Esophagus muscularis mucosa (tissue), 4 donors: ENCODE data around the gene CCM2. TPM values are rescaled to one million over a fixed set of nuclear protein-coding genes. Genes with fewer than 3 reads are reported as not detected.
A peak's percentile ranks its signal among the peaks of the same experiment; 100 is the strongest.

ENCODE experiments used
- DNase-seq: peaks from one replicate; pipeline ENCODE4 v3.0.0-alpha.2; 2017; ENCODE audit errors: extremely low spot score
- H3K27ac ChIP-seq, 4 donors: fragments of 200-600 bp; sonication (generic); replicated peaks in 1 of 4; 1 replicate in 3 of 4; 2 replicates in 1 of 4; pipeline ENCODE4 v1.5.1; 2016 to 2019; ENCODE audit warnings: mild to moderate bottlenecking in 1 of 4
- H3K27me3 ChIP-seq, 4 donors: fragments of 200-600 bp; sonication (generic); one replicate each; pipeline versions ENCODE4 v1.5.1 to v1.6.0; 2016 to 2019
- H3K36me3 ChIP-seq, 4 donors: fragments of 200-600 bp; sonication (generic); one replicate each; pipeline ENCODE4 v1.5.1; 2016 to 2019
- H3K4me1 ChIP-seq, 4 donors: fragments of 200-600 bp; sonication (generic); one replicate each; pipeline ENCODE4 v1.5.1; 2016 to 2019
- H3K4me3 ChIP-seq, 4 donors: fragments of 200-600 bp; sonication (generic); 1 replicate in 2 of 4; 2 replicates in 2 of 4; pipeline ENCODE4 v1.5.1; 2016 to 2019; ENCODE audit warnings: mild to moderate bottlenecking in 4 of 4, moderate library complexity in 1 of 4
- H3K9me3 ChIP-seq, 4 donors: fragments of 200-600 bp; sonication (generic); 1 replicate in 3 of 4; 2 replicates in 1 of 4; pipeline ENCODE4 v1.5.1; 2016 to 2019
- CTCF ChIP-seq, 3 experiments: fragments of 200-600 bp in 2 of 3; fragments of 450-650 bp in 1 of 3; sonication (generic) in 2 of 3; IDR thresholded peaks; one replicate each; pipeline ENCODE4 v1.5.1; 2017 to 2019; ENCODE audit warnings: antibody characterized with exemption in 3 of 3, mild to moderate bottlenecking in 2 of 3, moderate library complexity in 1 of 3
- EP300 ChIP-seq: sonication (generic); formaldehyde crosslinking; IDR thresholded peaks from one replicate; pipeline ENCODE4 v1.6.1; 2017; ENCODE audit warnings: antibody characterized with exemption
- POLR2A ChIP-seq: fragments of 450-650 bp; IDR thresholded peaks from one replicate; pipeline ENCODE4 v1.6.1; 2017; ENCODE audit warnings: antibody characterized with exemption, moderate library complexity, mild to moderate bottlenecking, low read depth
- POLR2AphosphoS5 ChIP-seq, 2 donors: sonication (generic); formaldehyde crosslinking; IDR thresholded peaks; one replicate each; pipeline ENCODE4 v1.6.1; 2017; ENCODE audit warnings: antibody characterized with exemption in 2 of 2
- WGBS: methylation state at CpG from one replicate; pipeline ENCODE4 v1.1.5; 2018; 5-methylcytosine and 5-hydroxymethylcytosine counted together
- intact Hi-C: fragments of 100-400 bp; cut with DNase I; formaldehyde crosslinking; loops from one replicate; pipeline ENCODE4 v1.15.1; 2023
- total RNA-seq, 4 donors: library from RNA; depleted of rRNA; stranded (reverse); fragments of >200 nt; gene quantifications; one replicate each; pipeline versions ENCODE4 v1.1.0 to v1.2.1, GENCODE V29; 2016

The CCM2 gene
- total RNA-seq, 4 donors from 2014 or later, result 40.3 to 61.7 (median 49.4) TPM

GRCh38 chr7:44982535-44982923 lies 17.5 kb upstream of the CCM2 start:
- Histone ChIP-seq H3K36me3 (peaks cover 24 to 59% (median 41%) of the 10 kb centered on the region in 4 donors), H3K27me3 (no peaks in the 10 kb centered on the region), H3K9me3 (no peaks in the 10 kb centered on the region), H3K27ac (no peak overlapping the region), H3K4me1 (peaks cover 20 to 64% (median 63%) of the 10 kb centered on the region in 4 donors), H3K4me3 (no peak overlapping the region)
- DNase-seq, result no peak
- TF ChIP-seq EP300, result no peak
- no peak for TF ChIP-seq POLR2A
- TF ChIP-seq POLR2AphosphoS5 (IDR thresholded peaks at IDR 0.05), result no peak
- TF ChIP-seq CTCF (IDR thresholded peaks at IDR 0.05), result no peak
- intact Hi-C loops, result loop anchor here (10.0 kb wide), 1 partner anchor 398 kb away; the partner anchor contains the start of gene TMED4
- WGBS, result 100% methylated on average over 1 of the region's 1 CpG

DNA sequence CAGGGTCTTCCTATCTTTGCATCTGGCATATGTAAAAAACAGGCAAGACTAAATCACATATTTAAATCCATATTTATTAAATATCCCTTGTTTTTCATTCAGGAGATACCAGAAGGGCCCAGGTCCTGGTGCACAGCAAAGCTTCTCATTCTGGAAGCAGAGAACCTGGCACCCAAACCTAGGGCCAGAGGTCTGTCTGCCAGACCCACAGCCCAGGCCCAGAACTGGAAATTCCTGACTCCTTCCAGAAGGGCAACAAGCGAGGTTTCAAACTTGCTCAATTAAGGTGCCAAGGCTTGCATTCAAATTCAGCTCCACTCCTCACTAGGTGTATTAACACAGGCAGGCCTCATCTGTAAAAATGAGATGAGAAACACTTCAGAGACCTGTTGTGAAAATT lies 17.0 kb upstream of the CCM2 start:
- no peak for TF ChIP-seq POLR2AphosphoS5 (IDR thresholded peaks at IDR 0.05)
- TF ChIP-seq EP300, result no peak
- no peak for TF ChIP-seq POLR2A
- TF ChIP-seq CTCF (IDR thresholded peaks at IDR 0.05), result no peak
- no CpG with 5 or more reads among the region's 1 CpG for WGBS

GRCh38 chr7:44983742-44984477 lies 16.1 kb upstream of the CCM2 start:
- DNase-seq, result no peak
- intact Hi-C loops, result loop anchor here (10.0 kb wide), 1 partner anchor 399 kb away; the partner anchor contains the start of gene TMED4
- H3K27me3 ChIP-seq, result no peaks in the 10 kb centered on the region
- H3K4me3 ChIP-seq, result no peak overlapping the region
- WGBS, result 88% methylated on average over 6 of the region's 6 CpGs
- peaks cover 24 to 47% (median 40%) of the 10 kb centered on the region in 4 donors for H3K36me3 ChIP-seq
- no peaks in the 10 kb centered on the region for H3K9me3 ChIP-seq
- no peak for TF ChIP-seq POLR2A
- TF ChIP-seq CTCF (IDR thresholded peaks at IDR 0.05), result no peak
- peaks cover 16 to 55% (median 54%) of the 10 kb centered on the region in 4 donors for H3K4me1 ChIP-seq
- peak overlapping the region in 1 of 4 donors; percentile 94 for H3K27ac ChIP-seq

More for the DNA sequence above, 17.0 kb upstream of the CCM2 start:
- Histone ChIP-seq H3K27me3 (no peaks in the 10 kb centered on the region), H3K9me3 (no peaks in the 10 kb centered on the region), H3K4me3 (no peak overlapping the region), H3K36me3 (peaks cover 24 to 56% (median 41%) of the 10 kb centered on the region in 4 donors), H3K4me1 (peaks cover 16 to 63% (median 60%) of the 10 kb centered on the region in 4 donors), H3K27ac (no peak overlapping the region)
- intact Hi-C loops, result loop anchor here (10.0 kb wide), 1 partner anchor 398 kb away; the partner anchor contains the start of gene TMED4
- DNase-seq, result no peak

GRCh38 chr7:44984478-44984758 lies 15.6 kb upstream of the CCM2 start:
- 66% methylated on average over 3 of the region's 3 CpGs for WGBS
- TF ChIP-seq CTCF (IDR thresholded peaks at IDR 0.05) (no peak), EP300 (no peak), POLR2A (no peak), POLR2AphosphoS5 (IDR thresholded peaks at IDR 0.05) (no peak)
- intact Hi-C loops, result loop anchor here (10.0 kb wide), 1 partner anchor 400 kb away; the partner anchor contains the start of gene TMED4
- H3K36me3 ChIP-seq, result peaks cover 24 to 46% (median 40%) of the 10 kb centered on the region in 4 donors
- no peaks in the 10 kb centered on the region for H3K27me3 ChIP-seq
- no peaks in the 10 kb centered on the region for H3K9me3 ChIP-seq
- peaks cover 16 to 54% (median 51%) of the 10 kb centered on the region in 4 donors for H3K4me1 ChIP-seq
- DNase-seq, result no peak
- H3K4me3 ChIP-seq, result peak overlapping the region in 1 of 4 donors; percentile 60
- H3K27ac ChIP-seq, result peak overlapping the region in 2 of 4 donors; percentile 93 to 94
